ENCODE measurements around the gene PHF2.

DNA sequence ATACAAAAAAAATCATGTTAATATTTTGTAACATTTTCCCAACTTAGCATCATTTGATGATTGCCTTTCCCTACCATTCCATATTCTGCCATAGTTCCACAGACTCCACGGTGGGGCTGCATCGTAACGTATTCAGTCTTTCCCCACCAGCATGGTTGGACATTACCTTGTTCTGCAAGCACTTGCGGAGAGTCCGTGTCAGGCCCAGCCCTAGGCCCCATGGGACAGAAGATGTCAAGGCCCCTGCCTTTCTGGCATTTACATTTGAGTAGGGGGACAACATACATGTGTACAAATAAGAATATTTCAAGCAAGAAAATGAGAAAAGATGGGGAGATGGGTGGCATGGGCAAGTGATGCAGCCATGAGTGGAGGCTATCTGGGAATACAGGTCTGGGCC is 8.2 kb upstream of the PHF2 start:
- TF ChIP-seq, protein P1, sequence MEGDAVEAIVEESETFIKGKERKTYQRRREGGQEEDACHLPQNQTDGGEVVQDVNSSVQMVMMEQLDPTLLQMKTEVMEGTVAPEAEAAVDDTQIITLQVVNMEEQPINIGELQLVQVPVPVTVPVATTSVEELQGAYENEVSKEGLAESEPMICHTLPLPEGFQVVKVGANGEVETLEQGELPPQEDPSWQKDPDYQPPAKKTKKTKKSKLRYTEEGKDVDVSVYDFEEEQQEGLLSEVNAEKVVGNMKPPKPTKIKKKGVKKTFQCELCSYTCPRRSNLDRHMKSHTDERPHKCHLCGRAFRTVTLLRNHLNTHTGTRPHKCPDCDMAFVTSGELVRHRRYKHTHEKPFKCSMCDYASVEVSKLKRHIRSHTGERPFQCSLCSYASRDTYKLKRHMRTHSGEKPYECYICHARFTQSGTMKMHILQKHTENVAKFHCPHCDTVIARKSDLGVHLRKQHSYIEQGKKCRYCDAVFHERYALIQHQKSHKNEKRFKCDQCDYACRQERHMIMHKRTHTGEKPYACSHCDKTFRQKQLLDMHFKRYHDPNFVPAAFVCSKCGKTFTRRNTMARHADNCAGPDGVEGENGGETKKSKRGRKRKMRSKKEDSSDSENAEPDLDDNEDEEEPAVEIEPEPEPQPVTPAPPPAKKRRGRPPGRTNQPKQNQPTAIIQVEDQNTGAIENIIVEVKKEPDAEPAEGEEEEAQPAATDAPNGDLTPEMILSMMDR (IDR thresholded peaks at IDR 0.05), result no peak
- TF ChIP-seq POLR2A (IDR thresholded peaks at IDR 0.05) (no peak), POLR2AphosphoS5 (IDR thresholded peaks at IDR 0.05; ENCODE audit: insufficient read depth in 1 of 2, low read depth in 1 of 2) (no peak)

All from vagina (tissue), 2 donors.